Measurements from ENCODE around the gene SPOP.

Gene SPOP

DNA sequence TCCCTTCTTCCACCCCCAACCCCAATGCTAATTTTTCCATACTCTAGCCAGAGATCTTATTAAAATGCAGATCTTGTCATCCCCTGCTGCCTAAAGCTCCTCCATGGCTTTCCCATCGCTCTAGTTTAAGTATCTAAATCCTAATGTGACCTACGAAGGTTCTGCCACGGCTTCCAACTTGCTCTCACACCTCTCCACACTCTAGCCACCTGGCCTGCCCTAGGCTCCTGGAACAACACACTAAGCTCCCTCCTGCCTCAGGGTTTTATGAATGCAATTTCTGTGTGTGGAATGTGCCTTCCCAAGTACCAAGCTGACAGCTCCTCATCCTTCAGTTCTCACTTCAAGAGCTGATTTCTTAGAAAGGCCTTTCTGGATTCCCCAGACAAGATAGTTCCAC is 85.6 kb downstream of the SPOP start:
- TF ChIP-seq CTCF (IDR thresholded peaks at IDR 0.05) = no peak
- Histone ChIP-seq H3K36me3 (peaks cover 41% of the 10 kb centered on the region), H3K4me1 (ENCODE audit: control insufficient read depth in 1 of 2, insufficient read depth in 1 of 2, low read depth in 1 of 2, low read length in 1 of 2) (no peaks in the 10 kb centered on the region), H3K27me3 (no peaks in the 10 kb centered on the region), H3K4me3 (ENCODE audit: low read depth in 1 of 2, low read length in 1 of 2) (no peak overlapping the region), H3K9me3 (no peaks in the 10 kb centered on the region), H3K27ac (no peak overlapping the region)

GRCh38 chr17:49590874-49591273 is 87.0 kb downstream of the SPOP start:
- Histone ChIP-seq H3K9me3 (no peaks in the 10 kb centered on the region), H3K4me1 (ENCODE audit: control insufficient read depth in 1 of 2, insufficient read depth in 1 of 2, low read depth in 1 of 2, low read length in 1 of 2) (no peaks in the 10 kb centered on the region), H3K36me3 (peaks cover 27% of the 10 kb centered on the region), H3K27me3 (no peaks in the 10 kb centered on the region), H3K4me3 (ENCODE audit: low read depth in 1 of 2, low read length in 1 of 2) (no peak overlapping the region), H3K27ac (no peak overlapping the region)
- TF ChIP-seq CTCF (IDR thresholded peaks at IDR 0.05) = no peak

DNA sequence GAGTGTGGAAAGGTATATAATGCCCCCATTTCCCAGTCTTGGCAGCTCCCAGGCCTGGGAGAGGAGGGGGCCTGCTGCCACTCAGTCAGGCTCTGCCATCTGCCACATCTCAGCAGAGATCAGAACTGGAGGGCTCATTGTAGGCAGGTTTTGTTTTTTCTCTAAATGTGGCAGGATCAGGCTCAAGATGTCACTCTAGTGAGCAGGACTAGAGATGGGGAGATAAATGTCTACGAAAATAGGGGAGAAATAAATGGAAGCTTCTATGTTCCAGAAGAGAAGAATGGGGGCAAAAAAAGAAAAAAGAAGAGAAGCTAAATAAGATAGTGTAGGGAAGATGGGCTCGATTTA is 88.3 kb downstream of the SPOP start:
- Histone ChIP-seq H3K27ac (no peak overlapping the region), H3K9me3 (no peaks in the 10 kb centered on the region), H3K36me3 (peaks cover 17% of the 10 kb centered on the region), H3K27me3 (no peaks in the 10 kb centered on the region), H3K4me3 (ENCODE audit: low read depth in 1 of 2, low read length in 1 of 2) (no peak overlapping the region), H3K4me1 (ENCODE audit: control insufficient read depth in 1 of 2, insufficient read depth in 1 of 2, low read depth in 1 of 2, low read length in 1 of 2) (no peaks in the 10 kb centered on the region)
- no peak for TF ChIP-seq CTCF (IDR thresholded peaks at IDR 0.05)

DNA sequence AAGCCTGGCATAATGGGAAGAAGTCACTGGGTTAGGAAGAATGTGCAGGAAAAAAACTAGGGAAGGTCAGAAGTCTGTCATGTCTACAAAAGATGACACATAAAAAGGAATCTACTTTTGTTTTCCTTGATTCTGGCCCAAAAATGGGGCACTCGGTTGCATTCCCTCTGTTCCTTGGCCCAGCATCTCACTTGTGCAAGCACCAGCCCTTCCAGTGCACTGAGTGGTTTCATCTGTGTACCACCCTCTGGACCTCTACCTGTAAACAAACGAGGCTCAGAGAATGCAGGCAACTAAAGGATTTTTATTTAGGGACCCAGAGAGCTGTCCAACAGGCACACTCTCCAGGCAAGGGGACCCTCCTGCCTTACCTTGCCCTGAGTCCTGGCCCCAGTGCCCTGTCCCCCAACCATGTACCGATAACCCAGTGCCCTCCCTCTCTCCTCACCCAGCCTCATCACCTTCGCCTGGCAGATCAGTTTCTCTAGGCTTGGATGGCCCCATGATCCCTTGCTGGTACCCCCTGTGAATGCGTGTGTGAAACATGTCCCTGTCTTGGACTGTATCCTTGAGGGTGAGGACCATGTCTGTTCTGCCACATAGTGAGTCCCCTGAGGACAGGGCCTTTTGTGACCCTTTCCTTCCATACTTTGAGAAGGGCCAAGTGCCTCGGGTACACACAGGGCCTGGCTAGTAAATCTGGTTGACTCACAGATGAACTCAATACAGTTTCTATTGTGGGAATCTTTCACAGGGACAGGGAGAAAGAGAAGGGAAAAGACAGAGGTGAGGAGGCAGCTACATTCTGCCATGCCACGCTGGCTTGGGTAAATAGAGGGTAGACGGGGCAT is 88.9 kb downstream of the SPOP start:
- Histone ChIP-seq H3K4me3 (ENCODE audit: low read depth in 1 of 2, low read length in 1 of 2) (no peak overlapping the region), H3K4me1 (ENCODE audit: control insufficient read depth in 1 of 2, insufficient read depth in 1 of 2, low read depth in 1 of 2, low read length in 1 of 2) (no peaks in the 10 kb centered on the region), H3K9me3 (no peaks in the 10 kb centered on the region), H3K27ac (no peak overlapping the region), H3K36me3 (peaks cover 12% of the 10 kb centered on the region), H3K27me3 (no peaks in the 10 kb centered on the region)
- no peak for TF ChIP-seq CTCF (IDR thresholded peaks at IDR 0.05)

GRCh38 chr17:49588312-49588711 is 89.6 kb downstream of the SPOP start:
- Histone ChIP-seq H3K27ac (no peak overlapping the region), H3K4me3 (ENCODE audit: low read depth in 1 of 2, low read length in 1 of 2) (no peak overlapping the region), H3K4me1 (ENCODE audit: control insufficient read depth in 1 of 2, insufficient read depth in 1 of 2, low read depth in 1 of 2, low read length in 1 of 2) (no peaks in the 10 kb centered on the region), H3K27me3 (no peaks in the 10 kb centered on the region), H3K9me3 (no peaks in the 10 kb centered on the region), H3K36me3 (peaks cover 9% of the 10 kb centered on the region)
- no peak for TF ChIP-seq CTCF (IDR thresholded peaks at IDR 0.05)

Data from neutrophil (primary cell).